ENCODE results near the gene PAX2.

PAX2 gene

GRCh38 chr10:100816671-100817070, 71.3 kb downstream of the PAX2 start:
- no peak for TF ChIP-seq CTCF (IDR thresholded peaks at IDR 0.05; ENCODE audit: control insufficient read depth, extremely low read depth, insufficient read depth)
- no peak overlapping the region for H3K4me3 ChIP-seq (ENCODE audit: low read depth, low read length)
- DNase-seq (ENCODE audit: low read depth): no peak

GRCh38 chr10:100817268-100817839, 72.0 kb downstream of the PAX2 start:
- peak; percentile 25; the same call in 1 of the 2 replicates for TF ChIP-seq CTCF (IDR thresholded peaks at IDR 0.05; ENCODE audit: control insufficient read depth, extremely low read depth, insufficient read depth)
- H3K4me3 ChIP-seq (ENCODE audit: low read depth, low read length): no peak overlapping the region
- no peak for DNase-seq (ENCODE audit: low read depth)

- TF ChIP-seq CTCF (IDR thresholded peaks at IDR 0.05; ENCODE audit: control insufficient read depth, extremely low read depth, insufficient read depth): no peak
- no peak for DNase-seq (ENCODE audit: low read depth)
- no peak overlapping the region for H3K4me3 ChIP-seq (ENCODE audit: low read depth, low read length)
Measured at GRCh38 chr10:100819424-100819823, 74.0 kb downstream of the PAX2 start.

- no peak for DNase-seq (ENCODE audit: low read depth)
- TF ChIP-seq CTCF (IDR thresholded peaks at IDR 0.05; ENCODE audit: control insufficient read depth, extremely low read depth, insufficient read depth): no peak
- H3K4me3 ChIP-seq (ENCODE audit: low read depth, low read length): no peak overlapping the region
Measured at GRCh38 chr10:100823194-100823593, 77.8 kb downstream of the PAX2 start.

- no peak for DNase-seq (ENCODE audit: low read depth)
- no peak for TF ChIP-seq CTCF (IDR thresholded peaks at IDR 0.05; ENCODE audit: control insufficient read depth, extremely low read depth, insufficient read depth)
- no peak overlapping the region for H3K4me3 ChIP-seq (ENCODE audit: low read depth, low read length)
Measured at GRCh38 chr10:100824886-100825285, 79.5 kb downstream of the PAX2 start.

GRCh38 chr10:100825325-100825875, 80.0 kb downstream of the PAX2 start:
- DNase-seq (ENCODE audit: low read depth): no peak
- no peak for TF ChIP-seq CTCF (IDR thresholded peaks at IDR 0.05; ENCODE audit: control insufficient read depth, extremely low read depth, insufficient read depth)
- H3K4me3 ChIP-seq (ENCODE audit: low read depth, low read length): no peak overlapping the region
